D721Med (cell line): ENCODE data around the gene PTTG1IP2.

Experiments used
- DNase-seq: peaks from one replicate; pipeline ENCODE4 v3.0.0; 2011; ENCODE audit warnings: low spot score; ENCODE audit not compliant: insufficient read length
- FAIRE-seq: peaks from 2 replicates; lab custom pipeline; 2011; peaks lifted over from hg19 to GRCh38; lab: Jason Lieb, UNC
- TF ChIP-seq, protein P1 (sequence below): IDR thresholded peaks from 2 replicates; pipeline ENCODE4 v1.5.1; 2012; ENCODE audit warnings: mild to moderate bottlenecking, control low read depth; ENCODE audit not compliant: insufficient read depth; ENCODE audit errors: missing control alignments

Gene PTTG1IP2

GRCh38 chr7:90530263-90530662, 60.8 kb downstream of the PTTG1IP2 start:
- no peak for DNase-seq
- TF ChIP-seq, protein P1, sequence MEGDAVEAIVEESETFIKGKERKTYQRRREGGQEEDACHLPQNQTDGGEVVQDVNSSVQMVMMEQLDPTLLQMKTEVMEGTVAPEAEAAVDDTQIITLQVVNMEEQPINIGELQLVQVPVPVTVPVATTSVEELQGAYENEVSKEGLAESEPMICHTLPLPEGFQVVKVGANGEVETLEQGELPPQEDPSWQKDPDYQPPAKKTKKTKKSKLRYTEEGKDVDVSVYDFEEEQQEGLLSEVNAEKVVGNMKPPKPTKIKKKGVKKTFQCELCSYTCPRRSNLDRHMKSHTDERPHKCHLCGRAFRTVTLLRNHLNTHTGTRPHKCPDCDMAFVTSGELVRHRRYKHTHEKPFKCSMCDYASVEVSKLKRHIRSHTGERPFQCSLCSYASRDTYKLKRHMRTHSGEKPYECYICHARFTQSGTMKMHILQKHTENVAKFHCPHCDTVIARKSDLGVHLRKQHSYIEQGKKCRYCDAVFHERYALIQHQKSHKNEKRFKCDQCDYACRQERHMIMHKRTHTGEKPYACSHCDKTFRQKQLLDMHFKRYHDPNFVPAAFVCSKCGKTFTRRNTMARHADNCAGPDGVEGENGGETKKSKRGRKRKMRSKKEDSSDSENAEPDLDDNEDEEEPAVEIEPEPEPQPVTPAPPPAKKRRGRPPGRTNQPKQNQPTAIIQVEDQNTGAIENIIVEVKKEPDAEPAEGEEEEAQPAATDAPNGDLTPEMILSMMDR: no peak
- no peak for FAIRE-seq

DNA sequence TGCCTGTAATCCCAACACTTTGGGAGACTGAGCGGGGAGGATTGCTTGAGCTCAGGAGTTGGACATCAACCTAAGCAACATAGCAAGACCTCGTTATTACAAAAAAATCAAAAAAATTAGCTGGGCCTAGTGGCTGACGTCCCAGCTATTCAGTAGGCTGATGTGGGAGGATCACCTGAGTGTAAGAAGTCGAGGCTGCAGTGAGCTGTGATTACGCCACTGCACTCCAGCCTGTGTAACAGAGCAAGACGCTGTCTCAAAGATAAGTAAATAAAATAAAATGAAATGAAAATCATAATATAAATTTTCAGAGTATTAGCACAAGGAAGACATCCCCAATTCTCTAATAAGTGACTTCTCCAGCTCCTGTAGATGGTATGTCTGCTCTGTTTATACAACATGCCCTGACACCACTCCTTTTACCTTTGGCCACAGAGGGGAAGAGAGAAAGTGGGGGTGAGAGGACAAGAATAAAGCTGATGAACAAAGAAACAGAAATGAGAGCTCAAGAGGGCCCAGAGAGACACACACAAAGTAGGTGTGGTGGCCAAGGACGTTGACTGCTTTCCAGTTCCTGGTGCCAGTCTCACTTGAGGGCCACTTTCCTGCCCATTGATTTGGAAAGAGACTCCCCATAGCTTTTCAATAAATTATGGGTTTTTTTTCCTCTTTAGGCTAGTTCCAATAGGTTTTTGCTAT, 62.9 kb downstream of the PTTG1IP2 start:
- TF ChIP-seq, protein P1: no peak
- FAIRE-seq (no peak), DNase-seq (no peak)

- FAIRE-seq: no peak
- DNase-seq: no peak
- TF ChIP-seq, protein P1: no peak
Measured at GRCh38 chr7:90536449-90536848, 67.0 kb downstream of the PTTG1IP2 start.

DNA sequence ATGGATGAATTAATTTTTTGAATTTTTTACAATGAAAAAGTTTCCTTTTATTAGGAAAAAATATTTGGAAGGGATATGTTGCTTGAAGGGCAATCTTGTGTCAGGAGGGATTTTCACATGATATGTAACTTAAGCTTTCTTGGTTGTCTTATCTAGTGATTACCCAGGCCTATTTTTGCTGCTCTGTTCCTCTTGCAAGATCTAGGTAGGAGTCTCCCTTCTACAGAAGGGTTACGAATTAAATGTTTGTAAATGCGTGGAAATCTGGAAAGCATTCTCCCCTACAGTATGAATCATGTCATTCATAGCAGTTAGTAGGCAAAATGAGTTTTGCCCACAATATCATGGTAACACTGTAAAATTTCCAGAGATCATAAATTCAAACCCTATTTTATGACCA, 69.0 kb downstream of the PTTG1IP2 start:
- no peak for FAIRE-seq
- TF ChIP-seq, protein P1: no peak
- DNase-seq: no peak

GRCh38 chr7:90540406-90540805, 71.0 kb downstream of the PTTG1IP2 start:
- TF ChIP-seq, protein P1: no peak
- DNase-seq (no peak), FAIRE-seq (no peak)

DNA sequence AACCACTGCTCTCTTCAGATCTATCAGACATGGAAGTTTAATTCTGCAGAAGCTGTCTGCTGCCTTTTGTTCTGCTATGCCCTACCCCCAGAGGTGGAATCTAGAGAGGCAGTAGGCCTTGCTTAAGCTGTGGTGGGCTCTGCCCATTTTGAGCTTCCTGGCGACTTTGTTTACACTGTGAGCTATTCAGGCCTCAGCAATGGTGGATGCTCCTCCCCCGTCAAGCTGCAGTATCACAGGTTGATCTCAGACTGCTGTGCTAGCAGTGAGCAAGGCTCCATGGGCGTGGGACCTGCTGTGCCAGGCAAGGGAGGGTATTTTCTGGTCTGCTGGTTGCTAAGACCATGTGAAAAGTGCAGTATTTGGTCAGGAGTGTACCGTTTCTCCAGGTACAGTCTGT, 81.6 kb downstream of the PTTG1IP2 start:
- DNase-seq: no peak
- no peak for FAIRE-seq
- TF ChIP-seq, protein P1: no peak

GRCh38 chr7:90552521-90552920, 83.1 kb downstream of the PTTG1IP2 start:
- TF ChIP-seq, protein P1: peak; percentile 34
- DNase-seq (no peak), FAIRE-seq (no peak)
